Activated naive CD4-positive, alpha-beta T cell treated with anti-CD3 and anti-CD28 coated beads, Interleukin-2, amount 50 U/mL, for 16 hours (primary cell): Measurements from ENCODE around the gene GPR4.

Experiments used
- DNase-seq: peaks from one replicate; pipeline ENCODE4 v3.0.0-alpha.2; 2020

Gene GPR4

DNA sequence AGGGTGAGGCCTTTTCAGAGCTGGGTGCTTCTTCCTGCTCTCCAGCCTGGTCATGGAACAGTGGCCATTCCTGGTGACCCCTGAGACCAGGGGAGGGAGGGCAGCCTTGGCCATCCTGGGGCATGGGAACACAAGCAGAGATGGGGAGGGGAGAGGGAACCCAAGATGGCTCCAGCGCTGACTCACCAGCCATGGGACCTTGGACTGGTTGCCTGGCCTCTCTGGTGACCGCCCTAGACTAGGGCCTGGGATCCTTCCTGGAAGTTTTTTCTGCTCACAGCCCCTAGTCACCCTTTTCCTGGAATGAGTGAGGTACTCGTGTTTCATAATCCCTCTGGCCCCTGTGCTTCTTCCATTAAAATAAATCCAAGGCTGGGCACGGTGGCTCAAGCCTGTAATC, 14.1 kb downstream of the GPR4 start:
- DNase-seq = no peak

GRCh38 chr19:45585158-45585577, 16.8 kb downstream of the GPR4 start:
- no peak for DNase-seq

- DNase-seq = peak; percentile 99
These were observed 17.5 kb downstream of the GPR4 start, which contains the start of gene OPA3 for GRCh38 chr19:45584332-45585157. Gene OPA3 (minus strand): TSS chr19:45584802. CDS start chr19:45584764, 38 bp downstream.

- no peak for DNase-seq
These were observed 20.4 kb downstream of the GPR4 start for GRCh38 chr19:45581576-45581975.

- no peak for DNase-seq
These were observed 23.2 kb downstream of the GPR4 start for GRCh38 chr19:45578861-45579260.

GRCh38 chr19:45577111-45577905, 24.7 kb downstream of the GPR4 start:
- DNase-seq = no peak

DNA sequence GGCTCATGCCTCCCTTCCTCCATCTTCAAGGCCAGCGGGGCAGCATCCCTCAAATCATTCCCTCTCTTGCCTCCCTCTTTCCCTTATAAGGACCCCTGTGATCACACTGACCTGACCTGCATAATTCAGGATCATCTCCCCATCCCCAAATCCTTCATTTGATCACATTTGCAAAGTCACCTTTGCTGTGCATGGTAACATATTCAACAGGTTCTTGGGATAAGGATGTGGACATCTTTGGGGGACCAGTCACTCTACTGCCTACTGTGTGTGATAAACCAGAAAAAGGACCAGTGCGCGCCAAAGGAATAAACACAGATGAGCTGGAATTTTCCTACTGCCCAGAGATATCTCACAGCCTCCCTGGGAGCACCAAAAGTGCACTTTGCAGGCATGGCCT, 25.3 kb downstream of the GPR4 start:
- DNase-seq = no peak

GRCh38 chr19:45575216-45575615, 26.8 kb downstream of the GPR4 start:
- no peak for DNase-seq

DNA sequence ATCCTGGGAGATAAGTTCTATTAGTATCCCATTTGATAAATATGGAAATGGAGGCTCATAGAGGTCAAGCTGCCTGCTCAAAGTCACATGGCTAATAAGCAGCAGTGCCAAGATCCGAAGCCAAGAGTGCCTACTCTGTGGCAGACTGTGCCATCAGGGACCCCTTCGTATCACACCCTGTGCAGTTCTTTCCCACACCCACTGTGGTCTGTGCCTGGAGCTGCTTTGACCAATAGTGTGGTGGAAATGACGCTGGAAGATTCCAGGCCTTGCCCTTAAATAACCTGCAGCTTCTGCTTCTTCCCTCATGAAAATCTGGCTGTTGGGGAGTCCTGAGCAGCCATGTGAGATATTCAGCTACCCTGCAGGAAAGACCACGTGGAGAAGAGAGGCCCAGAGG, 27.5 kb downstream of the GPR4 start:
- DNase-seq = no peak

DNA sequence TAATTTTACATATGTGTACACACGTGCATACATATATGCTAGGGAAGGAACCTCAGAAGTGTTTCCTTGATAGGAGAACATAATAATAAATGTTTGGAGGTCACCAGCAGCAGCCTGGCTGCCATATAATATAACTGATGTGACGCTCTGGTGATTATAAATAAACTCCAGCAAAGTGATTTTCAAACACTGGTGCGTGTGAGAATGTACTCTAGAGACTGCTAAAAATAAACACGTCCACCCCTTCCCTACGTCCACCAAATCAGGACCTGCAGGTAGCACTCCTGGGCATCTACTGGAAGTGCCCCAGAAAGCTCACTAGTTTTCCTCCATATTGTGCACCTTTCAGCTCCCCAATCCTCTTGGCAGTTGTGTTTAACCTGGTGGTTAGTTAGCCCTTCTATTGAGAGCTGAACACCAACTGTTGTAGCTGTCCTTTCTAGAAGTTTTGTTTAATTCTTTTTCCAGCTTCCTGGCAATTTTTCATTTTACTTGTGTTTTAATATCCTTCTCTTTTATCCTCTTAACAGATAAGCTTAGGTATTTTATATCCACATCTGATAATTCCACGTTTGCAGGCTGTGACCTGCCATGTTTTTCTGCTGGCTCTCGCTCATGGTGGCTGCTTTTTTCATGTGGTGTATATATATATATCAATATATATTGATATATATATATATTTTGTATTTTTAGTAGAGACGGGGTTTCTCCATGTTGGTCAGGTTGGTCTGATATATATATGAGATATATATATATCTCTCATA, 30.4 kb downstream of the GPR4 start:
- no peak for DNase-seq

GRCh38 chr19:45569619-45570421, 32.2 kb downstream of the GPR4 start:
- peak; percentile 51 for DNase-seq

DNA sequence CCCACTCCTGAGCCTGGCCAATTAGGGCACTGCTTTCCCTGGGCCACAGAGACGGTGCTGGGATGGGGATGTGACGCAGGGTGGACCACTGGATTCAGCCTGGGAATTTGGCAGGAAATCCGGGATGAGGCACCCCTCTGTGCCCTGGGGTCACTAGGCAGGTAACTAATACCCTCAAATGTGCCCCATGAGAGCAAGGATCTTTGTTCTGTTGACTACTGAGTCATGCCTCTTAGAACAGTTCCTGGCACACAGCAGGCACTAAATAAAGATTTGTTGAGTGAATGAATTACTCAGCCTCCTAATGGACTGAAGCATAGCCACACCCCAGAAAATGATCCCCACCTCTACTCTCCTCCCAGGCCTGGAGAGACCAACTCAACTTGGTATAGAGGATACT, 33.3 kb downstream of the GPR4 start:
- no peak for DNase-seq

- DNase-seq = no peak
These were observed 34.4 kb downstream of the GPR4 start for GRCh38 chr19:45567609-45568008.

- DNase-seq = no peak
These were observed 37.8 kb downstream of the GPR4 start for GRCh38 chr19:45564131-45564780.

GRCh38 chr19:45560686-45561085, 41.3 kb downstream of the GPR4 start:
- no peak for DNase-seq

GRCh38 chr19:45560038-45560437, 42.0 kb downstream of the GPR4 start:
- no peak for DNase-seq

GRCh38 chr19:45558399-45558878, 43.6 kb downstream of the GPR4 start:
- DNase-seq = peak; percentile 66

DNA sequence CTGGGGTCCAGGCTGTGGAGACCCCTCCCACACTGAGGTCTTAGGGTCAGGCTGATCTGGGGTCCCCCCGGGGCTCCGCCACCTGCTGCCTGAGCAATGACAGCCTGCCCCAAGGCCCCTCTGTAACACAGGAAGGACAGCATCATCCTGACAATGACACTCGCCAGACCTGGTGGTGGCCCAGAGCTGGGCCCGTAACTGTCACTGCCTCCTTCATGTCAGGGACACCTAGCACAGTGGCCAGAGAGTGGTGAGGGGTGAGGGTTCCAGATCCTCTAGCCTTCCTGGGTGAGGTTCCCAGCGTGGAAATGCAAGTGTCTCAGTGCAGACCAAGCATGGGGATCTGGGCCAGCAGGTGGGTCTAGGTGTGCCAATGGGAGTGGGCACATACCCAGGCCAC, 45.2 kb downstream of the GPR4 start:
- no peak for DNase-seq

GRCh38 chr19:45554481-45554880, 47.5 kb downstream of the GPR4 start:
- DNase-seq = no peak

- DNase-seq = no peak
These were observed 48.5 kb downstream of the GPR4 start for GRCh38 chr19:45553464-45553863.

DNA sequence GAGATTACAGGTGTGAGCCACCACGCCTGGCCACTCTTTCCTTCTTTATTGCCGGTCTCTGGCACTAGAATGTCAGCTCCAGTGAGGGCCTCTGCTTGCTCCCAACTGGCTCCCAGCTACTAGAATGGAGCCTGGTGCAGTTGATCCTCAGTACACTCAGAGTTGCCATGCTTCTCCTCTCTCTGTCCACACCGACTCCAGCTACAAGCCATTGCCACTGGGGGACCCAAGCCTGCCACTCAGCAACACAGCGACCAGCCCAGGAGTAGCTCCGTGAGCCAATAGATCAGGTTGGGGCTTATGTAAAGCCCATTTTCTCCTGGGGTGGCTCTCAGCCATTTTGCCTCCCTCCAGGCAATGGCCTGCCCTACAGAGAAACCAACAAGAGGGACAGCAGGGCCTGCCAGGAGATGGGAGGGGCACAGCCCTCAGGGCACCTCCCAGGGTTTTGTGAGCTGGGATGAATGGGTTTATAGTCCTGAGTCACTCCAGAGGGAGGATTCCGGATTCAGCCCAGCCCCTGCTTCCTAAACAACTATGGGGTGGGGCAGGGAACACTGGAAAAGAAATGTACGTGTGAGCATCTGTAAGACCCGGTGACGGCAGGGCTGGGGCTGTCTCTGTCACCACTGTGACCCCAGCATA, 53.9 kb downstream of the GPR4 start:
- no peak for DNase-seq
